GM19463 (cell line): ENCODE measurements around the gene PRR23C.
"Not testable (repeated sequence)": the region's sequence is repeated elsewhere in the genome, so short reads cannot be mapped to it uniquely, and the experiment has no call there.

Experiments used
- ATAC-seq: cut with Tn5 transposase; IDR thresholded peaks from one replicate; pipeline ENCODE4 v1.9.1; 2021; ENCODE audit warnings: mild to moderate bottlenecking, moderate library complexity; ENCODE audit not compliant: unreplicated experiment

The PRR23C gene

DNA sequence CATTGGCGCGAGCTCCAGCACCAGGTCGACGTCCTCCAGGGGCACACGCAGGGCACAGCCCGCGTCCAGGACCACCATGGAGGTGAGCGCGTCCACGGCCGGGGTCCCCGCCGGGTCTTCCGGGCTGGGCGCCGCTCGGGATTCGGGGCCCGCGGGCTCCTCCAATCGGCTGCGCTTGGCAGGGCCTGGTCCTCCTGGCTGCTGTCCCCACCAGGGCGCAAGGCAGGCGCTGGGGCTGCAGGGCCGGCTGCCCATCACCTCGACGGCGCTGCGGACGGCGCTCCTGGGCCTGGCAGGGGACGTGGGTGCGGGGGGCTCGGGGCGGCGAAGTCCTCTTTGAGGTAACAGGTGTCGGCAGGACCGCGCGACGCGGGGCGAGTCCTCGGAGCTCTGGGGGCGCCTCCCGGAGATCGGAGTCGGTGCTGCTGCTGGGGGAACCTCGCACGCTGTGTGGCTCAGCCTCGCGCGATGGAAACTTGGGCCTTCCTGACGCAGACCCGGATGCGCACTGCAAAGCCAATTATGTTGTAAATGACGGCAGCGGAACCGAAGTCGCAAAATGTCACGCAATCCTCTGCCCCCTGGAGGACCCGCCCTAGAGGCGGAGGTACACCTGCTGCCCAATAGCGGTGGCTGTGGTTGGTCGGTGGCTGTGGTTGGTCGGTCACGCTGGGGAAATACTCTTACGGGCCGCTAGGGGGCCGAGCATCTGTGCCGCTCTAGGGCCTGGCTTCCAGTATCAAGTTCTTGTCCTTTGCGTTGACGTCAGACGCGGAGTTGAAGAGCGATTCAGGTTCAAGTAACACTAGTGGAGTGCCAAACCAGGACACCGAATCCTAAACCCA lies at the start of gene PRR23C:
TSS of gene PRR23C (minus strand) at position 527 of the 845 bp plus-strand sequence. CDS start at position 255, 272 bp downstream.
- ATAC-seq, result no peak

DNA sequence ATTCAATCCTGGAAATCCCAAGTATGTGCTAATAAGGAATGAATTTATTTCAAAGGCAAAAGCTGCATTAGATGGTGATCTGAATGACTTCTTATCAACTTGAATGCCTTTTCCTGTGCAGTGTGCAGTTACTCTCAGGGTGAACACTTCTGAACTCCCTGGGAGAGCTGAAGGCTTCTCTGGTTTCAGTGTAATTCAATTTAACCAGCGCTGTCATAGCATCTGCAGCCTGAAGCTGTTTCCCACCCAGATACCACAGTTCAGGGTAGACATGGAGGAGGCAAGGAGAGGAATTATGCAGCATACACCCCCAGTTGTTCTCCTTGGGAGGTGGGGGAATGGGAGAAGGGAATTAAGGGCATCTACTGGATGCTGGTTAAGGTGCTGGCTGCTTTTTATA lies 49.1 kb upstream of the PRR23C start:
- ATAC-seq, result no peak

DNA sequence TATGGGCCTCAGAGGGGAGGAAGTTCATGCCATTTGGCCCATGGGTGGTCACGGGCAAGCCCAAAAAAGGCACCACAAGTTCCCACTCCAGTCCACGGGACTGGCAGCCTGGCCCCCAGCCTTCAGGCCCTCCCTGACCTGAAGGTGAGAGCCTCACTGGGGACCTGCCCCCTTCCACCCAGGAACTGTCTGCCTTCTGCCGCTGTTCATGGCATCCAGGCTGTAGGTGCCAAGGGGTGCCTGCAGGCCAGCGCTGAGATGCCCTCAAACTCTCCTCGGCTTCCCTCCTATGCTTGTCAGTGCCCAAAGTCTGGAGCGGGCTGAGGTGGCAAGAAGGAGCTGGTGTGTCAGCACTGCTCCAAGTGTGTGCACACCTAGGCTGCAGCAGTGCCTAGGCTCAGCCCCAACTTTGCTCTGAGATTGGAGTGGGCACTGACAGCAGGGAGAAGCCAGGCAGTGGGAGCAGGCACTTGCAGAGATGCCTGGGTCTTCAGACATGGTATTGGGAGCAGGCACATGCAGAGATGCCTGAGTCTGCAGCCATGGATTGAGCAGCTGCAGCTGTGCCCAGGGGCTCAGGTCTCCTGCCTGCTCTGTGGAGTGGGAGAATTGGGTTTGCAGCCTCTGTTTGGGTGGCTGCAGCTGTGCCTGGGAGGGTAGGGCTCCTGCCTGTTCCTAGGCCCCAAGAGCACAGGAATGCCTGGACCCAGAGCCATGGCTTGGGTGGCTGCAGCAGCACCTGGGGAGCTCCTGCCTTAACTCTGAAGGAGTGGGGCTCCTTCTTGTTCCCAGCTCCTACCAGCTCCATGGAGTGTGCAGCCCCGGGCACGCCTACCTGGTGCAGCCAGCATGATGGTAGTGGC lies 44.0 kb upstream of the PRR23C start:
- ATAC-seq, result no peak

DNA sequence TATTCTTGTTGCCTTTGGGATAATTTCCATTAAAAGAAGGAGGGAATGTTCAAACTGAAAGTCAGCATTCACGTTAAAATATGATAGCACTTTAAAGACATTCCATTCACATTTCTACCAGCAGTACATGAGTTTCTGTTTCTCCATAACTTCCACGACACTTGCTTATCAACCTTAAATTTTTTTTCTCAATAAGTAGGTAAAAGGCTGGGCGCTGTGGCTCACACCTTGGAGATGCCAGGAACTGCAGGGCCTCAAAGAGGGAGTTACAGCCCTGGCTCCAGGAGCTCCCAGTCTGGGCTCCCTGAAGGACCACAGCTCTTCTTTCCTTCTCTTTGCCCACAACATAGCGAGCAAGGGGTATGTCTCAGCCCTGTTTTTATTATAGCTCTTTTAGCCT lies 42.9 kb upstream of the PRR23C start:
- ATAC-seq, result no peak

DNA sequence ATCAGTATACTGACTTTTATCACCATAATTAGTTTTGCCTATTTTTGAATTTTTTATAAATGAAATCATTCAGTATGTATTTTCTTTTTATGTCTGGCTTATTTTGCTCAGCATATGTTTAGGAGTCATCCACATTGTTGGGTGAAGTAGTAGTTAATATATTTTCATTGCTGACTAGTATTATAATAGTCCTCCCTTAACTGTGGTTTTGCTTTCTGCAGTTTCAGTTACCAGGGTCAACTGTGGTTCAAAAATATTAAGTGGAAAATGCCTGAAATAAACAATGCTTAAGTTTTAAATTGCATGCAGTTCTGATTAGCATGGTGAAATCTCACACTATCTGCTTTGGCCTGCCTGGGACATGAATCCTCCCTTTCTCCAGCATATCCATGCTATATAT lies 39.5 kb upstream of the PRR23C start:
- ATAC-seq, result no peak

DNA sequence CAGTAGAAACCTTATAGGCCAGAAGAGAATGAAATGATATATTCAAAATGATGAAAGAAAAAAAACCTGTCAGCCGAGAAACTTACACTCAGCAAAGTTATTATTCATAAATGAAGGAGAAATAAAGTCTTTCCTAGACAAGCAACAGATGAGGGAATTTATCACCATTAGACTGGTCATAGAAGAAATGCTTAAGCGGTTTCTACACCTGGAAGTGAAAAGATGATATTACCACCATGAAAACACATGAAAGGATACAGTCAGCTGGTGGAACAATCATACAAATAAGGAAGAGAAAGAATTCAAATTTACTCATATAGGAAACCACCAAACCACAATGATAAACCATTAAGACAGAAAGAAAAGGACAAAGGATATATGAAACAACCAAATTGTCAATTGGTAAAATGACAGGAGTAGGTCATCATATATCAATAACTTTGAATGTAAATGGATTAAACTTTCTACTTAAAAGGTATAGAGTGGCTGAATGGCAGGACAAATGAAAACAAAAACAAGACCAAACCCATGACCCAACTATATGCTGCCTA lies 29.9 kb upstream of the PRR23C start:
- no peak for ATAC-seq

DNA sequence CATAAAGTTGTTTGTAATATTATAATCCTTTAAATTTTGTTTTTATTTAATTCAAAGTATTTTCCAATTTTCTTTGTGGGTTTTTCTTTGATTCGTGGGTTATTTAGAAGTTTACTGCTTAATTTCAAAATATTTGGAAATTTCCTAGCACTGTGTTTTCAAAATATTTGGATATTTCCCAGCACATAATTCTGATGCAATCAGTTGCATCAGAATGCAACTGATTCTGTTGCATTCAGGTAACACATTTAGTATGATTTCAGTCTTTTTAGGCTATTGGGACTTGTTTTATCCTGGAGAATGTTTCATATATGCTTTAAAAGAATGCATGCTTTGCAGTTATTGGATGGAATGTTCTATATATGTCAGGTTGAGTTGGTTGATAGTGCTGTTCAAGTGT lies 18.2 kb upstream of the PRR23C start:
- no peak for ATAC-seq

DNA sequence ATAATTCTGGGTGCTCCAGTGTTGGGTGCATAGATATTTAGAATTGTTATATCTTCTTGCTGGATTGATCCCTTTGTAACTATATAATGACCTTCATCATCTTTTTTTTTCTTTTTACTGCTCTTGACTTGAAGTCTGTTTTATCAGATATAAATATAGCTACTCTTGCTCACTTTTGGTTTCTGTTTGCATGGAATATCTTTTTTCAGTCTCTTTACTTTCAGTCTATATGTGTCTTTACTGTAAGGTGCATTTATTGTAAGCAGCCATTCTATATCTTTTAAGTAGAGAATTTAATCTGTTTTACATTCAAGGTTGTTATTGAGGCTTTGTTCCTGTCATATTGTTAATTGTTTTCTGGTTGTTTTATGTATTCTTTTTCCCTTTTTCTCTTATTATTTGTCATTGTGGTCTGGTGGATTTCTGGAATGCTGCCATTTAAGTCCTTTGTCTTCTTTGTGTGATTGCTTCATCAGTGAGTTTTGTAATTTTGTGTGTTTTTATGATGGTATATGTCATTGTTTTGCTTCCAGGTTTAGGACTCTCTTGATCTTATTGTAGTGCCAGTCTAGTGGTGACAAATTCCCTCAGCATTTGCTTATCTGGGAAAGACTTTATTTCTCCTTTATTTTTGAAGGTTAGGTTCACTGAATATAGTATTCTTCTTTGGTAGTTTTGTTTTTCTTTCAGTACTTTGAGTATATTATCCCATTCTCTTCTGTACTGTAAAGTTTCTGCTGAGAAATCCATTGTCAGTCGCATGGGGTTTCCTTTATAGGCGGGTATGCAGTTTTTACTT lies 8.3 kb upstream of the PRR23C start:
- no peak for ATAC-seq

DNA sequence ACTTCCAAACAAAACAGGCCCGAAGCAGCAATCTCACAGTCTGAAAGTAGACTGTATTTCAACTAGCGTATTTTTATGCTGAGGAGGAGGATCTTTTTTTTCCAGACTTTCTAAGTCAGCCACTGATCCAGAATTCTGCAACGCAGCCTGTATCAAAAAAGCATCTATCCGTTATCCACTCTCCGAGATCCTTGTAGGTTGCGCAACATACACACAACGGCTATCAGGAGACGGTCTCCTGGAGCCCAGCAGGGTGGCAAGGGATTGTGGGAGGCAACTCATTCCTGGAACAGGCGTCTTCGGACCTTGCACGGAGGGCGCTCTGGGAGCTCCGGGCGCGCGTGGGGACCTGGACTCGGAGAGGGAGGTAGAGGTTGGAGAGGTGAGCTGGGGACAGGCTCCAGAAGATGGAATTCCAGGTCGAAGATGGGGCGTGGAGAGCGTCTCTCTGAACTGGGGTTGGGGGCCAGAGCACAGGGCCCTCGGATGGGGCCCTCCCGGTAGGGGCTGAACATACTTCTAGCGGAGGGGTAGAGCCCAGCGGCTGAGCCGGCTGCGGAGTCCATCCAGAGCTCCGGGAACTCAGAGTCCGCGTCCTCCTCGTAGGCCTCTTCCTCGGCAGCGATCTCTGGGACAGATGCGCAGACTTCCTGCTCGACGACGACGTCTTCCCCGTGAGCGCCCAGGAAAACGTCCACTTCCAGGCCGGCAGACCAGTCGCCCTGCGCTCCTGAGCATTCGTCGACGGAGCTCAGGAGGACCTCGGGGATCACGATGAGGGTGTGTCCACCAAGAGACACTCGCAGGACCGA lies 932 bp downstream of the PRR23C start:
- ATAC-seq, result no peak

DNA sequence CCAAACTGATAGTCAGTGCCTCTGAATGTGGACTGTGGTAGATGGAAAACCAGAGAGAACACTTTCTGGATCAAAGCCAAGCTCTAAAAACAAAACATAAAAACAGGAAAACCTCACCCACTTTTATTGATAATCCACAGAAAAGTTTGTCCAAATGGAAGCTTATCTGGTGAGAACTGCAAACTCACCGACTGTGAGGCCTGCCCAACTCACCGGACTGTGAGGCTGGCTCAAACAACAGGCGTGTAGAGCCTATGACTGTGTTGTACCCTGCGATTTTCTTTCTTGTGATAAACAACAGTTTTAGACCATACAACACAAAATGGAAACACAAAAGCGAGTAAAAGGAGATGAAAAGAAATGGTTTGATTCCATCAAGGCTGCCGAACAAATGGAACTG lies 7.2 kb downstream of the PRR23C start:
- ATAC-seq, result no peak

DNA sequence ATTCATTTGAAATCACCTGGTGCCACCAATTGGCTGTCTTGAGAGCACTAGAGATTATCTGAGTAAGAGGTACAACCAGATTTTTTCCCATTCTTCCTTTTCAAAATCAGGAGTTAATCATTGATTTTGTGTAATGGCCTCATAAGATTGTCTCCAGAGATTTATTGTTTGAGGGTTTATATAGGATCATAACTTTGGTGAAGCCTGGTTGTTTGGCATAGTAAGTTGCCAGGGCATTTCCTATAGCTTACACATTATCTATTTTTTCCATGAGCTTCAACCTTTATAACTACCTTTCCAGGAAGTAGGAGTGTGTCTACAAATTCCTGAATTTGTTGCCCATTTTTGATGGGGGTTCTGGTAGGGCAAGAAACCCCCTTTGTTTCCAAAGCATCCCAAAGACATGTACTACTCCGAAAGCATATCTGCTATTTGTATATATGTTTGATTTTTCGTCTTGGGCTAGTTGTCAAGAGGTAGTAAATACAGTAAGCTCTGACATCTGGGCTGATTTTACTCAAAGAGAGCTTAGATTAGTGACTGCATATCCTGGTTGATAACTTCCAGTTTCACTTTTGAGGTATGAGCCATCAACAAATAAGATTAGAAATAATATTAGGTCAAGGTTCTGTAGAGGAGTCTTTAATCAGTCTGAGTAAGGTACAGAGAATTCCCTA lies 12.2 kb downstream of the PRR23C start:
- ATAC-seq, result no peak

DNA sequence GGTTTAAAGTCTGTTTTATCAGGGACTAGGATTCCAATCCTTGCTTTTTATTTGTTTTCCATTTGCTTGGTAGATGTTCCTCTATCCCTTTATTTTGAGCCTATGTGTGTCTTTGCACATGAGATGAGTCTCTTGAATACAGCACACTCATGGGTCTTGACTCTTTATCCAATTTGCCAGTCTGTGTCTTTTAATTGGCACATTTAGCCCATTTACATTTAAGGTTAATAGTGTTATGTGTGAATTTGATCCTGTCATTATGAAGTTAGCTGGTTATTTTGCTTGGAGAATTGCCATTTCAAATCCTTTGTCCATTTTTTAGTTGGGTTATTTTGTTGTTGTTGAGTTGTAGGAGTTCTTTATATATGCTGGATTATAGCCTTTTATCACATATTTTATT lies 14.1 kb downstream of the PRR23C start:
- ATAC-seq, result not testable (repeated sequence)

DNA sequence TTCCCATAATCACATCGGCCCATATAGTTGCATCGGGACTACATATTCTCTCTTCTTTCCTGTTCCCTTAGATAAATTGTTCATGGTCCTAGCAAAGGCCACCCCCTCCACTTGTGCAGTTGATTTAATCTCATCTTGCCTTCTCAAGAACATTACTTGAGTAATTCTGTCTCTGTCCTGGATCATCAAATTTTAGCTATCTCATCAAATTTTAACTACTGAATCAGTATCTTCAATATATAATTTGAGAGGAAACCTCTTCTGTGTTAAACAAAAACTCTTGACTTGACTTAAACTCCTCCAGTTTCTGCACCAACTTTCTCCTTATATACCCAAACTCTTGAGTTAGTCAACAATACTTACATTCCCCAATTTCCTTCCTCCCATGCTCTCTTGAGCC lies 19.7 kb downstream of the PRR23C start:
- ATAC-seq, result no peak

DNA sequence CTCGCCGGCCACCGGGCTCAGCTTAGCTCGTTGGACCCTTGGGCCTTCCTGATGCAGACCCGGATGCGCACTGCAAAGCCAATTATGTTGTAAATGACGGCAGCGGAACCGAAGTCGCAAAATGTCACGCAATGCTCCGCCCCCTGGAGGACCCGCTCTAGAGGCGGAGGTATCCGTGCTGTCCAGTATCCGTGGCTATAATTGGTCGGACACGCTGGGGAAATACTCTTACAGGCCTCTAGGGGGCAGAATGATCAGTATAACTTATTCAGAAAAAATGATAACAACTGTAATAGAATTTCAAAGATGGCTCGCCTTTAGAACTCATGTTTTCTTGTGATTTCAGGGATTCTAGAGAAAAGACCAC lies 23.8 kb downstream of the PRR23C start, which contains the start of gene PRR23B:
TSS of gene PRR23B (minus strand) at position 59 of the 367 bp plus-strand sequence. CDS start 265 bp downstream, outside the sequence.
- no peak for ATAC-seq

DNA sequence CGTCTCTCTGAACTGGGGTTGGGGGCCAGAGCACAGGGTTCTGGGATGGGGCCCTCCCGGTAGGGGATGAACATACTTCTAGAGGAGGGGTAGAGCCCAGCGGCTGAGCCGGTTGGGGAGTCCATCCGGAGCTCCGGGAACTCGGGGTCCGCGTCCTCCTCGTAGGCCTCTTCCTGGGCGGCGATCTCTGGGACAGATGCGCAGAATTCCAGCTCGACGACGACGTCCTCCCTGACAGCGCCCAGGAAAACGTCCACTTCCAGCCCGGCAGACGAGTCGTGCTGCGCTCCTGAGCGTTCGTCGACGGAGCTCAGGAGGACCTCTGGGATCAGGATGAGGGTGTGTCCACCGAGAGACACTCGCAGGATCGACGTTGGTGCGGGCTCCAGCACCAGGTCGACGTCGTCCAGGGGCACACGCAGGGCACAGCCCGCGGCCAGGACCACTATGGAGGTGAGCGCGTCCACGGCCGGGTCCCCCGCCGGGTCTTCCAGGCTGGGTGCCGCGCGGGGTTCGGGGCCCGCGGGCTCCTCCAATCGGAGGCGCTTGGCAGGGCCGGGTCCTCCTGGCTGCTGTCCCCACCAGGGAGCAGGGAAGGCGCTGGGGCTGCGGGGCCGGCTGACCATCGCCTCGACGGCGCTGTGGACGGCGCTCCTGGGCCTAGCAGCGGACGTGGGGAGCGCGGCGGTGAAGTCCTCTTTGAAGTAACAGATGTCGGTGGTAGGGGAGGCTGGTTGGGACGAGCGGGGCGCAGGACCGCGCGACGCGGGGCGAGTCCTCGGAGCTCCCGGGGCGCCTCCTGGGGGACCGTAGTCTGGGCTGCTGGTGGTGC lies 24.4 kb downstream of the PRR23C start:
- ATAC-seq, result no peak

DNA sequence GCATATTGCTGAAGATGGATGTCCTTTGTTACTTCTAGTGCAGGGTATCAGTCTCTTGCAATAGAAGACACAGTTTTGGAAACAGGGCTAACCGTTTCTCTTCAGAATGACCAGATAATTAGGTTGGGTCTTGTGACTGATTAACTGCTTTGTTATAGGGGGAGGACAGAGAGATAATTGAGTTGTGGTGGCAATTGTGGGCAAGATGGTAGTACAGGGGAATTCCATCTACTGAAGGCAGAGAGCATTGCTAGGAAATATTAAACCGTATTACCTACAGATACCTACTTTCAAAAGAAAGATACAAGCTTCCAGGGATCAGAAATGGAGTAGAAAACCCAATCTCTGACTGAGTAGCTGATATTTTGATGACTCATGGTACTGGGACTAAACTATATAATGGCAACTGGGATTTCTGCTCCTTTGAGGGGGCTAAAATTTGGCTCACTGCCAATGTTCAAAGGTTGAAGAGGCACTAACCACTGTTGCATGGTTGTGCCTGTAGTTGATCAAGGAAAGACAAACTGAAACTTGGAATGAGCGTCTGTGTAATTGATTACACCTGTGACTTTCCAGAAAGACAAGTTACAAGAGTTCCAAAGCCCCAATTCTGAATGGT lies 28.2 kb downstream of the PRR23C start:
- peak; percentile 88 for ATAC-seq

DNA sequence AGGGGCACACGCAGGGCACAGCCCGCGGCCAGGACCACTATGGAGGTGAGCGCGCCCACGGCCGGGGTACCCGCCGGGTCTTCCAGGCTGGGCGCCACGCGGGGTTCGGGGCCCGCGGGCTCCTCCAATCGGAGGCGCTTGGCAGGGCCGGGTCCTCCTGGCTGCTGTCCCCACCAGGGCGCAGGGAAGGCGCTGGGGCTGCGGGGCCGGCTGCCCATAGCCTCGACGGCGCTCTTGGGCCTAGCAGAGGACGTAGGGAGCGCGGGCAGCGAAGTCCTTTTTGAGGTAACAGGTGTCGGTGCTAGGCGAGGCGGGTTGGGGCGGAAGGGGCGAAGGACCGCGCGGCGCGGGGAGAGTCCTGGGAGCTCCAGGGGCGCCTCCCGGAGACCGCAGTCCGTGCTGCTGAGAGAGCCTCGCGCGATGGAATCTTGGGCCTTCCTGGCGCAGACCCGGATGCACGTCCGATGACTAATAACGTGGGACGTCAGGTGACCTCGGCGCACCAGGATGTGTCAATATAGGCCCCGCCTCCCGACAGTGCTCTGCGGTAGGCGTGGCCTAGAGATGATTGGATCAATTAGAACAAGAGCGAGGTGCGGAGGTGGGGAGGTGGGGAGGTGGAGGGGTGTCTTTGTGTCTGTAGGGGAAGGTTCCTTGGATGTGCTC lies 38.5 kb downstream of the PRR23C start, which contains the start of gene PRR23A:
TSS of gene PRR23A (minus strand) at position 218 of the 666 bp plus-strand sequence. CDS start at position 218, 0 bp downstream.
- no peak for ATAC-seq
